ENCODE data around the gene ZNF76.

DNA sequence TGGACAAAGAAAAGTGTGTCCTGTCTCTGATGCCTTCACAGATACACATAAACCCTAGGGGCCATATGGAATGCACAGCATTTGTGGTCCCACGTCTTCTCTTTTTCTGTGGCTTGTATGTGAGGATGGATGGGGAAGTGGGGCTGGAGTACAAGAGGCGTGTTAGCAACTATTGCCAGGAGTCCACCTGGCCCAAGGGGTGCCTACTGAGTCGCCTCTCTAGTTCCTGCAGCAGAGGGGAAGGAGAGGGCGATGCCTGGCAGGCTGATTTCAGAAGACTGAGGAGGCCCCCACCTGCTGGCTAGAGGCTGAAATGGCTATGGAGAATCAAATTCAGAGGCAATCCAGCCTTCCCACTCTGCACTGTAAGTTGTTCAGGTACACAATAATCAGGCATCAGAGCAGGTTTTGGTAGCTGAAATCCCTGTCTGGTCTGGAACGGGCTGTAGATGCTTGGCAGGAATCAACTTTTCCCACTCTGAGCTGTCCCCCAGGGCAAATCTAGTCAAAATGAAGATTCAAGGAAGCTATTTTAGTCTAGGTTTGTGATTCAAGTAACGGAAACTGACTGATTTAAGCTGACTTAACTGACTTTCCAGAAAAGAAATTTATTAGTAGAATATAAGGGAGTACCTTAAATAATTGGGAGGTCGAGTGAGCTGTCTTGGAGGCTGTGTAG, 68.0 kb downstream of the ZNF76 start:
- TF ChIP-seq POLR2A (IDR thresholded peaks at IDR 0.05; ENCODE audit: low read length) (no peak), GATA1 (IDR thresholded peaks at IDR 0.05; ENCODE audit: low read depth, low read length) (no peak)
